ENCODE data around the gene STEAP3.

STEAP3 gene

GRCh38 chr2:119304847-119305246, 81.2 kb downstream of the STEAP3 start:
- DNase-seq = no peak

- DNase-seq = no peak
Observed at GRCh38 chr2:119305497-119306195, 82.0 kb downstream of the STEAP3 start.

- DNase-seq = no peak
Observed at GRCh38 chr2:119306196-119306590, 82.6 kb downstream of the STEAP3 start.

- no peak for DNase-seq
Observed at GRCh38 chr2:119307419-119308140, 83.9 kb downstream of the STEAP3 start.

- DNase-seq = no peak
Observed at GRCh38 chr2:119308793-119309330, 85.2 kb downstream of the STEAP3 start.

GRCh38 chr2:119311371-119311770, 87.7 kb downstream of the STEAP3 start:
- no peak for DNase-seq

GRCh38 chr2:119311831-119312230, 88.2 kb downstream of the STEAP3 start:
- no peak for DNase-seq
